ENCODE data around the gene SCO1.

The SCO1 gene

GRCh38 chr17:10652984-10653659 lies 44.2 kb downstream of the SCO1 start:
- TF ChIP-seq GATA1 (IDR thresholded peaks at IDR 0.05; ENCODE audit: low read depth, low read length) (no peak), POLR2A (IDR thresholded peaks at IDR 0.05; ENCODE audit: low read length) (no peak)
- DNase-seq = no peak

- TF ChIP-seq POLR2A (IDR thresholded peaks at IDR 0.05; ENCODE audit: low read length) = no peak
- TF ChIP-seq GATA1 (IDR thresholded peaks at IDR 0.05; ENCODE audit: low read depth, low read length) = no peak
- DNase-seq = no peak
Observed at GRCh38 chr17:10651927-10652326, 45.4 kb downstream of the SCO1 start.

GRCh38 chr17:10649602-10650001 lies 47.7 kb downstream of the SCO1 start:
- TF ChIP-seq GATA1 (IDR thresholded peaks at IDR 0.05; ENCODE audit: low read depth, low read length) (no peak), POLR2A (IDR thresholded peaks at IDR 0.05; ENCODE audit: low read length) (no peak)
- DNase-seq = no peak

- DNase-seq = peak; percentile 51 to 54
- no peak for TF ChIP-seq GATA1 (IDR thresholded peaks at IDR 0.05; ENCODE audit: low read depth, low read length)
- TF ChIP-seq POLR2A (IDR thresholded peaks at IDR 0.05; ENCODE audit: low read length) = no peak
Observed at GRCh38 chr17:10648956-10649355, 48.4 kb downstream of the SCO1 start.

GRCh38 chr17:10648381-10648780 lies 49.0 kb downstream of the SCO1 start:
- no peak for DNase-seq
- no peak for TF ChIP-seq POLR2A (IDR thresholded peaks at IDR 0.05; ENCODE audit: low read length)
- no peak for TF ChIP-seq GATA1 (IDR thresholded peaks at IDR 0.05; ENCODE audit: low read depth, low read length)

- no peak for TF ChIP-seq GATA1 (IDR thresholded peaks at IDR 0.05; ENCODE audit: low read depth, low read length)
- TF ChIP-seq POLR2A (IDR thresholded peaks at IDR 0.05; ENCODE audit: low read length) = no peak
- peak; percentile 71 to 84 for DNase-seq
Observed at GRCh38 chr17:10646392-10646990, 50.8 kb downstream of the SCO1 start.

- TF ChIP-seq POLR2A (IDR thresholded peaks at IDR 0.05; ENCODE audit: low read length) (no peak), GATA1 (IDR thresholded peaks at IDR 0.05; ENCODE audit: low read depth, low read length) (no peak)
- no peak for DNase-seq
Observed at GRCh38 chr17:10640475-10640874, 56.9 kb downstream of the SCO1 start.

GRCh38 chr17:10638151-10638550 lies 59.2 kb downstream of the SCO1 start:
- TF ChIP-seq GATA1 (IDR thresholded peaks at IDR 0.05; ENCODE audit: low read depth, low read length) = no peak
- TF ChIP-seq POLR2A (IDR thresholded peaks at IDR 0.05; ENCODE audit: low read length) = no peak
- DNase-seq = no peak

- TF ChIP-seq POLR2A (IDR thresholded peaks at IDR 0.05; ENCODE audit: low read length) (no peak), GATA1 (IDR thresholded peaks at IDR 0.05; ENCODE audit: low read depth, low read length) (no peak)
- DNase-seq = no peak
Observed at GRCh38 chr17:10635290-10635689, 62.0 kb downstream of the SCO1 start.

GRCh38 chr17:10633738-10634379 lies 63.5 kb downstream of the SCO1 start:
- no peak for DNase-seq
- TF ChIP-seq POLR2A (IDR thresholded peaks at IDR 0.05; ENCODE audit: low read length) = no peak
- TF ChIP-seq GATA1 (IDR thresholded peaks at IDR 0.05; ENCODE audit: low read depth, low read length) = no peak

- no peak for DNase-seq
- no peak for TF ChIP-seq GATA1 (IDR thresholded peaks at IDR 0.05; ENCODE audit: low read depth, low read length)
- no peak for TF ChIP-seq POLR2A (IDR thresholded peaks at IDR 0.05; ENCODE audit: low read length)
Observed at GRCh38 chr17:10631701-10632100, 65.6 kb downstream of the SCO1 start.

GRCh38 chr17:10631048-10631700 lies 66.2 kb downstream of the SCO1 start:
- TF ChIP-seq GATA1 (IDR thresholded peaks at IDR 0.05; ENCODE audit: low read depth, low read length) (no peak), POLR2A (IDR thresholded peaks at IDR 0.05; ENCODE audit: low read length) (no peak)
- peak; percentile 24 to 56 for DNase-seq

GRCh38 chr17:10629706-10630105 lies 67.6 kb downstream of the SCO1 start:
- TF ChIP-seq GATA1 (IDR thresholded peaks at IDR 0.05; ENCODE audit: low read depth, low read length) (no peak), POLR2A (IDR thresholded peaks at IDR 0.05; ENCODE audit: low read length) (no peak)
- no peak for DNase-seq

- TF ChIP-seq POLR2A (IDR thresholded peaks at IDR 0.05; ENCODE audit: low read length) = no peak
- TF ChIP-seq GATA1 (IDR thresholded peaks at IDR 0.05; ENCODE audit: low read depth, low read length) = no peak
- peak; percentile 25 to 34 for DNase-seq
Observed at GRCh38 chr17:10628756-10629155, 68.6 kb downstream of the SCO1 start.
